ENCODE results near the gene PPM1A.

The PPM1A gene

DNA sequence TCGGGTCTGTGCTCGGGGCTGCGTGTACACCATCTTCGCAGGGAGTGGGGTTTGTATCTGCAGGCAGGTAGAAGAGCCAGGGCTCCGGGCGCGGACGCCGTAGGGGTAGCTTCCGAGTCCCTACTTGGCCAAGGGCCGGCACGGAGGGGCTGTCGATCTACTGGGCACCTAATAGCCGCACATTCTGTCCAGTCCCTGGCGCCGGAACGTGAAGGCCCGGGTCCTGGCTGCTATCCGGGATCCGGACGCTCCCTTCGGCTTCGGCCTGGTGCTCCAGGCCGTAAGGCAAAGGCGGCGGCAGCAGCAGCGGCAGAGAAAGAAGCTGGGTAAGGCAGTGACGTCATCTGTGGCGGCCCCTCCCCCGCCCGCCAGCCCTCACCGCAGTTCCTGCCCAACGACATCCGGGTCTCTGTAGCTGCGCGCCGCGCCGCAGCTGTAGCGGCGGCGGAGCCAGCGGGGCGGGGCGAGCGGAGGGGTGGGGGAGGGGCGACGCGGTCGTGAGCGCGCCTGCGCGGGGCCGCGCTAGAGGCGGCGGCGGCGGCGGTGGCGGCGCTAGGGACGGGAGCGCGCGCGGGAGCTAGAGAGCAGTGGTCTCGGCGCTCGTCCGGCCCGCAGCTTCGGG lies at the start of gene PPM1A:
TSS of gene PPM1A (plus strand) at position 525 of the 622 bp plus-strand sequence. CDS start 33,483 bp downstream, outside the sequence.
- peak; percentile 91 for DNase-seq

DNA sequence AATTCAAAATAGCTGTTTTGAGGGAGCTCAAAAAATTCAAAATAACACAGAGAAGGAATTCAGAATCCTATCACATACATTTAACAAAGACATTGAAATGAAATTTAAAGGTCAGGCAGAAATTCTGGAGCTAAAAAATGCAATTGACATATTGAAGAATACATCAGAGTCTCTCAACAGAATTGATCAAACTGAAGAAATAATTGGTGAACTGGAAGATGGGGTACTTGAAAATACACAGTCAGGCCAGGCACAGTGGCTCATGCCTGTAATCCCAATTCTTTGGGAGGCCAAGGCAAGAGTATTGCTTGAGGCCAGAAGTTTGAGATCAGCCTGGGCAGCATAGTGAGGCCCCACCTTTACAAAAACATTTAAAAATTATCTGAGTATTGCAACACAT lies 49.7 kb upstream of the PPM1A start:
- no peak for DNase-seq

DNA sequence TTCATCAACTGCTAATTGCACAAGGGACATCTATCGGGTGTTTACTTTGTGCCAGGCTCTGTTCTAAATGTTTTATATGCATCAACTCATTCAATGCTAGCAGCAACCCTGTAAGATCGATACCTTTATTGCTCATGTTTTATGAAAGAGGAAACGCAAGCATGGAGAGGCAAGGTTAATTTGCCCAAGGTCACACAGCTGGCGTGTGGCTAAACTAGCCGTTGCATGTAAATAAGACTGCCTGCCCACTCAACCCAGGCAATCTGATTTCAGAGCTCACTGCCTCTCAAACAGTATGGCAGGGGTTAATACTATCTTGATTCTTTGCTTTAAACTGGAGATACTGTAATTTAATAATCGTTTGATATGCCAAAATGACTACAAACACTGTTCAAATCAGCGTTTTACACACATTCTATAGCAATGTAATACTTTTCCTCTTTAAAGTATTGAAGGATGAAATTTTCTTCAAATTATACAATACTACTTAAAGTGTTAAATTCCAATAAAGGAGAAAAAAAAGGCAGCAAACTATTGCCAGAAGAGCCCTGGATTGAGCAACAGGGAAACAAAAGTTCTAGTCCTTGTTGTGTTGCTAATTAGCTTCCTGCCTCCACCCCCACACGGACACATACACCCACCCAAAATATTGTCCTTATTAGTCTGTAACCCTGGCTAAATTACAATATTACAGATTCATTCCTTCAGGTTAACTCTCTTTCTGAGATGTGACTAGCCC lies 44.7 kb upstream of the PPM1A start:
- no peak for DNase-seq

DNA sequence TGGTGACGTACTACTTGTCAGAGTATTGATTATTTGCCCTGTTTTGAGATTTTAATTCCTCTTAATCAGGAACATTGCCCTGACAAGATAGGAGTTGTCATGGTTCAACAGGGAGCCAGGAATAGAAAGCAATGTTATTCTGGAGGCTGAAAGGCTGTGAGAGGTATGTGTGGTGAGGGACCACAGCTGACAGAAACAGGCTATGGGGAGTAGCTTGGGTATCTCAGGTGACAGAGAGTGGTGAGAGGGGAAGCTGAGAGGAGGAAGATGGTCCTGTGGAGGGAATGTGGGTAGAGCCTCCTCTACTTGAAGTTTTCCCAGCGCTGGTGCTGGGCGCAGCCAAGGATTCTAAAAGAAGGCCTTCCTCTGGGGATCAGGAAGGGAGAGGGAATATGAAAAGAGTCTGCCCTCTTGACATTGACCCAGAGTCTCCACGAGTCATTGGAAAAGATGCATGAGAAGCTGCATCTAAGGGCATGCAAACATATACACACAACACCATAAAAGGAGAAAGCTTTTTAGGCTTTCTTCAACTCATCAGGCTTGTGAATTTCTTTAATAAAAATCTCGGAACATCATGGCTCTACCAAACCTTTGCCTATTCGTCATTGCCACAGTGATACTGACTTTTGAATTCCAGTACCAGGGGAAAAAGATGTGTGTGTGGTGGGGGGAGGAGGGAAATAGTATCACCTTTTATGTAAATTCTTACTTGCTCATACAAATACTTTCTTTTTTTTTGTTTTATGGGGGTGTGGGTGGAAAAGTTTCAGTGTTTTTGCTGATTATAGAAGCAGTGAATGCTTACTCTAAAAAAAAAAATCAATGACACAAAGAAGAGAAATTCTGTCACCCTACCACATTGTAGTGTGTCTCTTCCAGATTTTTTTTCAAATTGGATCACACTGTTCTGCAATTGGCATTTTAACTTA lies 43.9 kb upstream of the PPM1A start:
- no peak for DNase-seq

DNA sequence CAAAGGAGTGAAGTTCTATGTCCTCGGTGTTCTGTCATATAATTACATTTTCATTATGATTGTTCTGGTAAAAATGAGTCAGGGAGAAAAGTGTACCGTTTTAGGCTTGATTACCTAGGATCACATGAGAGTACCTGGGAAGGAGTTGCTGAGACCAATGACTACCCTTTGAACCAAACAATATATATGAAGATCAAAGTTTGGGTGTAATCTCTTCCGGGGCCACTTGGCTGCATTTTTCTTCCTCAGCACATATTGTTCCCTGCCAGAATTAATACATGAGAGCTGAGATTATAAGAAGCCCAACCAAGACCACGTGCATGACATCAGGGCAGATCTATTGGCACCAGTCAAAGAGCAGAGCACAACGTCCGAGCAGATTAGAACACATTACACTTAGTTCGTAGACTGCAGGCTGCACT lies 42.8 kb upstream of the PPM1A start:
- DNase-seq: no peak

DNA sequence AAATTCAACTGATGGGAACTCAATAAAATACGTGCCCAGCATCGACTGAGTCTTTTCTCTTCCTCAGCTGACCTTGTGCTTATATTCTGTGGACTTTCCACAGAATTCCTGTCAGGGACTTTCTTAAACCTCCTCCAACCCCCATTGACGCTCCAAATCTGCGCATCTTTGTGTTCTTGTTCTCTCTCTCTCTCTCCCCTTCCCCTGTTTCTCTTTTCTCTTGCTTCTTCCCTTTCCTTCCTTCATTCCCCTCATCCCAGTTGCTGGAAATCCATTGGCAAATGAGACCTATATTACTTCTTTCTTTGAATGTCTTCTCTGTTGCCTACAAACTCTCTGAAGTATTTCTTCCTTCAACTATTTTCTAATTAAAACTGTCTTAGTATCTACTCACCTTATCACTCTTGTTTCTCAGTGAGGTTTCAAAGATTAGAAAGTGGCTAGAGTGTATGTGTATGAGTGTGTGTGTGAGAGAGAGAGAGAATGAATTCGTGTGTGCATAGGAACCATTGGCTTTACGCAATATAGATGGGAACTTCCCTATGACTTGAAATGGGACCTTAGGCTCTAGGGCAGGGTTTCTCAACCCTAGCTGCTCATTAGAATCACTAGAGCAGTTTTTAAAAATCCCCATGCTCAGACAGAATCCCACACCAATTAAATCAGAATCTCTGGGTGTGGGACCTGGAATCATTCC lies 42.0 kb upstream of the PPM1A start:
- DNase-seq: no peak

DNA sequence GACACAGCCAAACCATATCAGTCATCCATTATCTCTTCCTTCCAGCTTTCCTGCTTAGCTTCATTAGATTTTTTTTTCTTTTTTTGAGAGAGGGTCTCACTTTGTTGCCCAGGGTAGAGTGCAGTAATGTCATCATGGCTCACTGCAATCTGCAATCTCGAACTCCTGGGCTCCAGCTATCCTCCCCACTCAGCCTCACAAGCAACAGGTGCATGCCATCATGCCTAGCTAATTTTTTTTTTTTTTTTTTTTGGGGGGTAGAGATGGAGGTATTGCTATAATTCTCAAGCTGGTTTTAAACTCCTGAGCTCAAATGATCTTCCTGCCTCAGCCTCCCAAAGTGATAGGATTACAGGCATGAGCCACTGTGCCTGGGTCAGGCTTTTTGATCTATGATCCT lies 38.3 kb upstream of the PPM1A start:
- DNase-seq: no peak

DNA sequence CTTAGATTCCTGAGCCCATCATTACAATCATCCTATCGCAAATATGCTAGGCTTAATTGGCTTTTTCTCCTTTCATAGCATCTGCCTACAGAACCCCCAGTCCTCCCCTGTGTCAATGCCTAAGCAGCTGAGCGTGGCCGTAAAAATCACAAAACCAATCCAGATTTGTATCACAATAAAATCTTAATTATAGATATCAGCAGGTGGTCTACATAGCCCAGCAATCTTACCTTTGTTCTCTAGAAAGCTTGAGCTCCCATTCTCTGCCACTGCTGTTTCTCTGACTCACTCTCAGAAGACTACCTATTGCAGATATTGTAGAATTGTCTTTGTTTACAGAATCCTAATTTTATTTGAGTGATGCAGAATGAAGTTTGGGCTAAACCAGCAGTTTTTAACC lies 37.9 kb upstream of the PPM1A start:
- DNase-seq: no peak

DNA sequence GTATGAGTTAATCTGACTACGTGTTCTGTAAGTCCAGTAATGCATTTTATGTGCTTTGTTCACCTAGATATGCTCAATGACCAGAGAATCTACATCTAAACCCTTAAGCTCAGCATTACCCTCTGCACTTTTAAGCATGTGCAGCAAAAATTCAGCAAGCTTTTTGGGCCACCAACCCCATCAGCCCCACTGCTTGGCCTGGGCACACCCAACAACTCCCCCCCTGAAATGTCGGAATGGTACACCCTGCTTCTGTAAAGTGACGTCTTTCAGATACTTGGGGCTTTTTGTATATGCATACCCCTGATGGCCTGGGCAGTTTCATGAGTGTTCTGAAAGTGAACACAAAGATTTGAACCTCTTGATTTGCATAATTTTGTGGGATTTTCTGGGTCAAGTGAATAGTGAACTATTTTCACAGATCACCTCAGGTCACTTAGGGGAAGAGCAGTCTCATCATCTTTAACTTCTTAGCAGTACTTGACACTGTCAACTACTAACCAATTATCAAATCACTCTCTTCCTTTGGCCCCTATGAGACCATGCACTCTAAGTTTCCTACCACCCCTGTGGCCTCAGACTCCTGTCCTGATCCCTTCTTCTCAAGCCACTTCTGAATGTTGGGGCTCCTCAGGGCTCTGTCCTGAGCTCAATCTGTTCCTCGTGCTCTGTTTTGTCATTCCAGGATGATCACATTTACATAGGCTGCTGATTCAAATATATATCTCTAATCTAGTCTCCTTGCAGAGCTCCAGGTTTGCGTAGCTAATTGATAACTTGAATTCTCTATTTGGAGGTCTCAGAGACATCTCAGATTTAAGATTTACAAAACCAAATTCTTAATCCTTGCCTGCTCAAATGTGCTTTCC lies 36.3 kb upstream of the PPM1A start:
- no peak for DNase-seq

DNA sequence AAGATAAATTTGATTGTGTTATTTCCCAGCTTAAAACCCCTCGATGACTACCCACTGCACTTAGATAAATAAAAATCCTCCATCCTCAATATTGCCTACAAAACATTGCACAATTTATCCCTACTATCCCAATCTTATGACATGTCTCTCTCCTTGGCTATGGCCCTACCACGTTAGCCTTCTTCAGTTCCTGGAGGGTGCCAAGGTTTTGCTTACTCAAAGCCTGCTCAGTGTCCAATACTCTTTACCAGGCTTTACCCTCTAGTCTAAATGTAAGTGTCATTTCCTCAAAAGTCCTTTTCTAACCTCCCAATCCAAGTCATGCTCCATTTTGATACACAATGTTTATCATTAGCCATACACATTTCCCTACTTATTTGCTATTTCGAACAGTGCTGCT lies 35.0 kb upstream of the PPM1A start:
- DNase-seq: no peak

DNA sequence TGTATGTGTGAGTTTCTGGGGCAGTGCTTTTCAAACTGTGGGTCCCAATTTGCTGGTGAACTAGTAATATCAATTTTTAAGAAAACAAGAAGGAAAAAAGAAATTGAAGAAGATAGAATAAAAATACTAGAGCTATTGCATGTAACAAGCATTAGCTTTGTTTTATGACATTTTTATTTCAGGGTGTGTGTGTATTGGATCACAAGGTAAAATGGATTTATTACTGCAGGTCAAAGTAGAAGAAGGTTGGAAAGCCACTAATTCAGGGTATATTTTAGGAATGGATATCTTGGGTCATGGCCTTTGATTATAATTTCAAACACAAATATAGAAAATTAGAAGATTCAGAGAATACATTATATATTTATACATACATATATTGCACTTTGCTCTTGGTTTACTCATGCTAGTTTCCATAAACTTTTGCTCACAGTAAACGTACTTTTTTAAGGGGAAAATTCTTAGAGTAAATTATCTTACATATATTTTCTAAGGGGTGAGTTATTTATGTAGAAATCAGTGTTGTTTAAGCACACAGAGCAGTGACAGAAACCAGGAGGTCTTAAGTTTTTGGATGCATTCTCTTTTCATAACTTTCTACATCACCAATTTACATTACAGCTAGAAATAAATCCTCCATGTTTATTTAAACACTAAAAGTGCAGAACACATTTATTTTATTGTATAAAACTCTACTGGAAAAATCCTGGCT lies 34.5 kb upstream of the PPM1A start:
- DNase-seq: no peak

DNA sequence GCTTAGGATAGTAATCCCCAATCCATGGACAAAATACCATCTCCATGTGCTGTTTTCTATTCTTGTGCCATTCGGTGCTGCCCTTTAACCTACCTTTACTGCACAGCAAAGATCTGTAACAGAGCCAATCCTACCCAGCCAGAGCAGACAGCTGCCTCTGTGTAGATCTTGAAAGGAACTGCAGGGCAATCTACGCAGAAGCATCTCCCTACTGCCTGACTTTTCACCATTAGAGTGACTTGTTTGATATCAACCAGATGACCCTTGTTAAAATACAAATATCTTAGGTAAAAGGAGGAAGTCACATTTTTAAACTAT lies 33.9 kb upstream of the PPM1A start:
- no peak for DNase-seq

DNA sequence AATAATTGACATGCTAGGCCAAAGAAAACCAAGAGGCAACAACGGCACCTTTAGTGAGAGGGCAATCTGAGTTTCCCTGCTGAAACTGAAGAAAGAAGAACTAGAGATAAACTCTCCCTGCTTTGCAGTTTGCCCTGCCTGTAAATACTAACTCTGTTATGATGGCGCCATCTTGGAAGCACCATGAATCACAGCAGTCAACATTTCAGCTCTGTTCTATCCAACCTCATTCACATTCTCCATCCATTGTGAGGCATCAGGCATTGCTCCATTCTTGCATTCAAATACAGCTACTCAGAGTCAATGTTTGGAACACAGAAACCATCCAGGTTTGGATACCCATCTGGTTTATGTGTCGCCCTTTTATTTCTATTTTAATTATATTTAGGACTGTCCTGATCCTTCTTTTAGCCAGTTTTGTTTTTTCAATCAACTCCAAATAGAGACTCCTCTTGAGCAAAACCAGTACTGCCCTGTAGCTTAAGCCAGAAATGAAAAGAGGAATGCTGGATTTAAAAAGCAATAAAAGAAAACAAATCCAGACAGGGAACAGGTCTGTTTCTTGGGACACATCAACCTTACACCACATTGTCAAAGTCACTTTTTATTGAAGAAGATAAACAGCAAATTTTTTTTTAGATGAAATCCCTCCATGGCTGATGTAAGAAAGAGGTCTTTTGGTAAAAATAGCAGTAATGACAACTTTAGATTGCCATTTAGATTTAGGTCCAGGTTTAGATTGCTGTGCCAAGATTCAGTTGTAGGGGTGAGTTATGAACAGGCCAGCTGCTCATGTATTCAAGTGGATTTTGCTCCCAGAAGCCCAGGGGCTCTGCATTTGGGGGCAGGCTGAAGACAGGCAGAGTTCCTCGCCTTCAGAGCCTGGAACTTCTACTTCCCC lies 33.3 kb upstream of the PPM1A start:
- no peak for DNase-seq

DNA sequence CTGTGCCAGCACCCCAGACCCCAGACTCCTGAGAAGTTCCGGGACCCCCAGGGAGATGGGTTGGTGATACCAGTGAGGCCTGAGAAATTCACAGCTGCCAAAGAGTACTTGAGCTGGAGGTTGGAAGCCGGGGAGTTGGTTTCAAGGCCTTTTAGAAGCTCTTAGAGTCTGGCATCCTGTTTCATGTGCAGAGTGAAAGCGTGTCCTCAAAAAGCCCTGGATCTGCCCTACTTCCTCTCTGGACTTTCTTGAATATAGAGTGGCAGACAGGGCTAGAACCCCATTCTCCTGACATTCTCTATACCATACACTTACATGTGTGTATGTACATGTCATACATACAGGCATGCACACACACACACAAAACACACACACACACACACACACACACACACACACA lies 31.3 kb upstream of the PPM1A start:
- no peak for DNase-seq

DNA sequence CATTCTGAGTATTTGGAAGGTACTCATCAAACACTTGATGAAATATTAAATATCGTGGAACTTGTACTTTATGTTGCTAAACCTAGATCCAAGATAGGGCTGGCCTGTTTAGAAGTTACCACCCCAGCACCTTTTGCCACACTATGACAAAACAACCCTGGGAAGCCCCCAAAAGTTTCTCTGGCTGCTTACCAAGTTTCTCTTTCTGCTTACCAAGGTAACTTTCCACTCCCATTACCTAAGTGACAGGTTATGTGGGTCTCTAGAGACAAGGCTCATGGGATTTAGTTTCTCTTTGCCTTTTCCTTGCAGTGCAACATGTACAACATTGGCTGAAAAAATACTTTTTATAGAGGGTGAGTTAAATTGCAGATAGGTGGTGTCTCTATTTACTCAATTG lies 28.9 kb upstream of the PPM1A start:
- DNase-seq: no peak

DNA sequence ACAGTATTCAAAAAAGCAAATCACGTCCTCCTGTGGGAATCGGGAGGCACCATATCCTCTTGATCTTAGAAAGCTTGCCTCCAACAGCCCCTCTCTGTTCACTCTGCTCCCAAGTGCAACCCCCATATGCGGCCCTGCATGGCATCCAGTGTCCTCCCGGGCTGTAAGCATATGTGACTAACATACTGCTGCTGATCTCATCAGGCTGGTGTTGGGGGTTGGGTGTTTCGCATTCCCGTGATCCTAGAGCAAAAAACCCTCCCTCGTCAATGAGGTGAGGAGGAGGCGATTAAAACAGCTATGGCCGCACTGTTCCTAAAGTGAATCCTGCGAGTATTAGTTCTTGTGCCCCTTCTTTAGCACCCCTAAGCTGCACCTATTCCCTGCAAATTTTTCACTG lies 28.1 kb upstream of the PPM1A start:
- DNase-seq: no peak

DNA sequence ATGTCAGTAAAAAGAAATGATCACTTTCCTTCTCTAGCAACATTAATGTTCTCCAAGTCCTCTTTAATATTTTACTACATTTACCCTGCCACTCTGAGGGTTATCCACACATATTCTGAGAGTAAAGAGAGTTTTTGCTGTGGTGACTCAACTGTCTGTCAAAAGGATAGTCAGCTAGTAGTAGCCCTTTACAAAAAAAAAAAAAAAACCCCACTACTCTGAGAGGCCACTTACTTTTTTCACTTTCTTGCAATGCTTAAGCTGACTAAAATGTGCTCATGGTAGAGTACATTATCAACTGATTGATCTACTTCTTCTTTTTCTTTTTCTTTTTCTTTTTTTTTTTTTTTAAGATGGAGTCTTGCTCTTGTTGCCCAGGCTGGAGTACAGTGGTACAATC lies 27.6 kb upstream of the PPM1A start:
- no peak for DNase-seq

DNA sequence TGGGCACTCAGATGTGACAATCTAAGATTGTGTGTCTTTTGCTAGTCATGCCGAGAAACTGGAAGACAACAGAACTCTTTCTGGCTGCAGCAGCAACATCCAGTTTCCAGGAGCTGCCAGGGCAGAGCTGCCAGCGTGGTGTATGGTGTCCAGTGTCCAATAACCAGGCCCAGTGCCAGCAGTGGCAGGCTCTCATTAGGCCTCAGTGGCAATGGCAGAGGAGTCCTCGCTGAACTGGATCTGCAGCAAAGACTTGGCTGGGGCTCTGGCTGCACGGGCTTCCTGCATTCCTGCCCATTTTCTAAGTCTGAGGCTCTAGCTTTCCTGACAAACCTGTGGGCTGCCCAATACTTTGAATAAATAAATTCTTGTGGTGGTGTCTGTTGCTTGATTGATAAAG lies 26.2 kb upstream of the PPM1A start:
- DNase-seq: no peak

DNA sequence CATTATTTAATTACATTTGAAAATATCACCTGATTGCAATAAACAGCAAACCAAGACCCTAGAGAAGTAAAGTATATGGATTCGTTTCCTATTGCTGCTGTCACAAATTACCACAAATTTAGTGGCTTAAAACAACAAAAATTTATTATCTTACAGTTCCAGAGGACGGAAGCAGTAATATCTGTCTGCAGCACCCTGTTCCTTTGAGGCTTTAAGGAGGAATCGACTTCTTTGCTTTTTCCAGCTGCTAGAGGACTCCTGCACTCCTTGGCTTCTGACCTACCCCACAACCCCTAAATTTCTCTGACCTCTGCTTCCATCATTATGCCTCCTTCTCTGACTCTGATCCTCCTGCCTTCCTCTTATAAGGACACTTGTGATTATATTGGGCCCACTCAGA lies 23.8 kb upstream of the PPM1A start:
- DNase-seq: no peak

DNA sequence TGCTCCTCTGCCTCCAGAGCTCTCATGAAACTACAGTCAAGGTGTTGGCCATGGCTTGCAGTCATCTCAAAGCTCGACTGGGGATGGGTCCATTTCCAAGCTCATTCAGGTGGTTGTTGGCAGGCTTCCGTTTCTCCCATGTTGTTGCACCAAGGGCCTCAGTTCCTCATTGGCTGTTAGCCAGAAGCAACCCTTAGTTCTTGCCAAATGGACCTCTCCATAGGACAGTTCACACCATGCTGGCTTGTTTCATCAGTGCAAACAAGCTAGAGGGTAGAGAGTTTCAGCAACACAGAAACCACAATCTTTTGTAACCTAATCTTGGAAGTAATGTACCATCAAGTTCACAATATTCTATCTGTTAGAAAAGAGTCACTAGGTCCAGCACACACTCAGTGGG lies 22.7 kb upstream of the PPM1A start:
- no peak for DNase-seq

DNA sequence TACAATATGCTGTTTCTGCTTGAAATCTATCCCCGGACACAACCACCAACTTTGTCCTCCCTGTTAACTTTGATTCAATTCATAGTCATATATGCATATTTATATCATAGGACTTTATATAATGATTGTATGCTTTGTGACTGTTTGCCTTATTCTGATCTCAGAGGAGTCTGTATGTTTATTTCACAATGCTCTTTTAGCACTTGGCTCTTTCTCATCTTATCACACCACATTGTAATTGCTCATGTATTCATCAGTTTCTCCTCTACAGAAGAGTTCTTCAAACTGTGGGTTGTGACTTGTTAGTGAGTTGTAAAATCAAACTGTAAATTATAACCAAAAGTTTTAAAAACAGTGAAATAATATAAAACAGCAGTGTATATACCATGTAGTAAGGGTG lies 21.7 kb upstream of the PPM1A start:
- DNase-seq: no peak

Data from NCI-H524 treated with DMSO at 0.1 percent for 48 hours (cell line).